Measurements from ENCODE around the gene ITGB1.

The ITGB1 gene

DNA sequence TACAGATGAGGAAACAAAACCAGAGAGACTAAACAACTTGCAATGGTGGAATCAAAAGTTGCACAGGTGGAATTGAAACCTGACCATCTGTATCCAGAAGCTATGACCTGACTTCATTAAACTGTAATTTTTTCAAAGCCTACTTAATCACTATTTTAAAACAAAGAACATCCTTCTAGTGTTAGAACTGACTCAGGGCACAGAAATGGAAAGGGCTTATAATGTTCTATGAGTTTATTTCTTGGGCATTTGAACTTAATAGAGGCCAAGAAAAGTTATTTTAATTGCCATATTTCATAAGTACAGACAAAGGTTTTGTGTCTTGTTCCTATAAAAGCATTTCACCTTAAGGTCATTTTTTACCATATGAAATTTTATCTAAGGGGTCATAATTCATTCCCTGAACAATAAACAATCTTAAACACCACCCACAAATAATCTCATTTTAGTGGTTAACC, 8.8 kb downstream of the ITGB1 start:
- DNase-seq (ENCODE audit: low read depth), result peak; percentile 40
- TF ChIP-seq, protein P1, sequence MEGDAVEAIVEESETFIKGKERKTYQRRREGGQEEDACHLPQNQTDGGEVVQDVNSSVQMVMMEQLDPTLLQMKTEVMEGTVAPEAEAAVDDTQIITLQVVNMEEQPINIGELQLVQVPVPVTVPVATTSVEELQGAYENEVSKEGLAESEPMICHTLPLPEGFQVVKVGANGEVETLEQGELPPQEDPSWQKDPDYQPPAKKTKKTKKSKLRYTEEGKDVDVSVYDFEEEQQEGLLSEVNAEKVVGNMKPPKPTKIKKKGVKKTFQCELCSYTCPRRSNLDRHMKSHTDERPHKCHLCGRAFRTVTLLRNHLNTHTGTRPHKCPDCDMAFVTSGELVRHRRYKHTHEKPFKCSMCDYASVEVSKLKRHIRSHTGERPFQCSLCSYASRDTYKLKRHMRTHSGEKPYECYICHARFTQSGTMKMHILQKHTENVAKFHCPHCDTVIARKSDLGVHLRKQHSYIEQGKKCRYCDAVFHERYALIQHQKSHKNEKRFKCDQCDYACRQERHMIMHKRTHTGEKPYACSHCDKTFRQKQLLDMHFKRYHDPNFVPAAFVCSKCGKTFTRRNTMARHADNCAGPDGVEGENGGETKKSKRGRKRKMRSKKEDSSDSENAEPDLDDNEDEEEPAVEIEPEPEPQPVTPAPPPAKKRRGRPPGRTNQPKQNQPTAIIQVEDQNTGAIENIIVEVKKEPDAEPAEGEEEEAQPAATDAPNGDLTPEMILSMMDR (conservative IDR thresholded peaks at IDR 0.05; ENCODE audit: low read length), result no peak
- no peak overlapping the region for H3K4me3 ChIP-seq (ENCODE audit: low read length)

- DNase-seq (ENCODE audit: low read depth), result no peak
- no peak overlapping the region for H3K4me3 ChIP-seq (ENCODE audit: low read length)
- TF ChIP-seq, protein P1 (conservative IDR thresholded peaks at IDR 0.05; ENCODE audit: low read length), result no peak
These were observed 9.6 kb downstream of the ITGB1 start for GRCh38 chr10:32948451-32948850.

- H3K4me3 ChIP-seq (ENCODE audit: low read length), result no peak overlapping the region
- TF ChIP-seq, protein P1 (conservative IDR thresholded peaks at IDR 0.05; ENCODE audit: low read length), result no peak
- no peak for DNase-seq (ENCODE audit: low read depth)
These were observed 10.4 kb downstream of the ITGB1 start for GRCh38 chr10:32947586-32947985.

GRCh38 chr10:32946108-32946507, 11.9 kb downstream of the ITGB1 start:
- TF ChIP-seq, protein P1 (conservative IDR thresholded peaks at IDR 0.05; ENCODE audit: low read length), result no peak
- DNase-seq (ENCODE audit: low read depth), result no peak
- no peak overlapping the region for H3K4me3 ChIP-seq (ENCODE audit: low read length)

- no peak overlapping the region for H3K4me3 ChIP-seq (ENCODE audit: low read length)
- TF ChIP-seq, protein P1 (conservative IDR thresholded peaks at IDR 0.05; ENCODE audit: low read length), result no peak
- no peak for DNase-seq (ENCODE audit: low read depth)
These were observed 14.0 kb downstream of the ITGB1 start for GRCh38 chr10:32943854-32944661.

DNA sequence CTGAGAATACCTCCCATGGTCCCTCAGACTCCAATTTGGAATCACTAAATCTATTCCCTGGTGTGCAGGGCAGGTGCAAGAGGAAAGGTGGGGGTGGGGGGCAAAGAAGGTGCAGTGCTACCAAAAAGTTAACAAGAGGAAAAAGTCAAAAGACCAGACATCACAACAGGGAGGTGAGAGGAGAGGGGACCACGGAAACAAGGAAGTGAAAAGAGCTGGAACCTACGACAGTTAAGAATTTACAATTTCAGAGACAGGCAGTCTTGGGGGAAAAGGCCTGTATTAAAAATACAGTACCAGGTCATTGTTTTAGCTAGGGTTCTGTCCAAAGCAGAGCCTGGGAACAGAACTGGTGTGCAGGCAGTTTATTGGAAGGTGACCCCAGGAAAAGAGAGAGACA, 14.6 kb downstream of the ITGB1 start:
- no peak overlapping the region for H3K4me3 ChIP-seq (ENCODE audit: low read length)
- no peak for DNase-seq (ENCODE audit: low read depth)
- TF ChIP-seq, protein P1 (conservative IDR thresholded peaks at IDR 0.05; ENCODE audit: low read length), result no peak

- TF ChIP-seq, protein P1 (conservative IDR thresholded peaks at IDR 0.05; ENCODE audit: low read length), result no peak
- no peak for DNase-seq (ENCODE audit: low read depth)
- no peak overlapping the region for H3K4me3 ChIP-seq (ENCODE audit: low read length)
These were observed 15.9 kb downstream of the ITGB1 start for GRCh38 chr10:32942081-32942480.

Measured in AG10803 (cell line).